Type B pancreatic cell (in vitro differentiated cells): ENCODE results near the gene H3-3A. TPM values are rescaled to one million over a fixed set of nuclear protein-coding genes. Genes with fewer than 3 reads are reported as not detected.

ENCODE experiments used
- DNase-seq: peaks from one replicate; pipeline ENCODE4 v3.0.0; 2021; ENCODE audit warnings: mixed read lengths; ENCODE audit not compliant: unreplicated experiment; ENCODE audit errors: extremely low spot score
- H3K27ac Mint-ChIP-seq: 2 replicates; pipeline ENCODE4 v1.8.0; 2021; ENCODE audit warnings: mild to moderate bottlenecking, mixed read lengths
- H3K27me3 Mint-ChIP-seq: 2 replicates; pipeline ENCODE4 v1.8.0; 2021; ENCODE audit warnings: mixed read lengths
- H3K36me3 Mint-ChIP-seq: 2 replicates; pipeline ENCODE4 v1.8.0; 2021; ENCODE audit warnings: mixed read lengths
- H3K4me1 Mint-ChIP-seq: one replicate; pipeline ENCODE4 v1.8.0; 2021; ENCODE audit warnings: mixed read lengths; ENCODE audit not compliant: unreplicated experiment
- H3K4me3 Mint-ChIP-seq: 2 replicates; pipeline ENCODE4 v1.8.0; 2021; ENCODE audit warnings: mild to moderate bottlenecking, mixed read lengths
- H3K9me3 Mint-ChIP-seq: 2 replicates; pipeline ENCODE4 v1.8.0; 2021; ENCODE audit warnings: mixed read lengths
- CTCF ChIP-seq: fragments of 200-600 bp; sonication (generic); conservative IDR thresholded peaks from 2 replicates; pipeline ENCODE4 v1.5.0; 2021; ENCODE audit warnings: antibody characterized with exemption, mild to moderate bottlenecking
- total RNA-seq: library from RNA; stranded (reverse); gene quantifications from 2 replicates; pipeline ENCODE4 v1.2.1, GENCODE V29; 2021; ENCODE audit warnings: low replicate concordance

H3-3A gene
- total RNA-seq, 1 donor from 2014 or later: 873 TPM

GRCh38 chr1:226078374-226078773 is 15.9 kb downstream of the H3-3A start:
- Mint-ChIP-seq H3K4me1 (peaks cover 9% of the 10 kb centered on the region), H3K4me3 (no peak overlapping the region), H3K27ac (no peak overlapping the region), H3K9me3 (no peaks in the 10 kb centered on the region), H3K36me3 (peaks cover 9% of the 10 kb centered on the region), H3K27me3 (peaks cover 3% of the 10 kb centered on the region)
- DNase-seq: no peak
- no peak for TF ChIP-seq CTCF

- TF ChIP-seq CTCF: no peak
- DNase-seq: no peak
- Mint-ChIP-seq H3K9me3 (no peaks in the 10 kb centered on the region), H3K27me3 (peaks cover 3% of the 10 kb centered on the region), H3K4me3 (peak overlapping the region; percentile 95), H3K36me3 (no peaks in the 10 kb centered on the region), H3K27ac (no peak overlapping the region), H3K4me1 (peaks cover 6% of the 10 kb centered on the region)
Measured at GRCh38 chr1:226082587-226082917, 20.0 kb downstream of the H3-3A start.

- H3K36me3 Mint-ChIP-seq: no peaks in the 10 kb centered on the region
- DNase-seq: no peak
- peaks cover 3% of the 10 kb centered on the region for H3K27me3 Mint-ChIP-seq
- no peaks in the 10 kb centered on the region for H3K9me3 Mint-ChIP-seq
- H3K27ac Mint-ChIP-seq: peak overlapping the region; percentile 41
- no peak for TF ChIP-seq CTCF
- peak overlapping the region; percentile 95 for H3K4me3 Mint-ChIP-seq
- H3K4me1 Mint-ChIP-seq: peaks cover 6% of the 10 kb centered on the region
Measured at GRCh38 chr1:226082959-226083301, 20.4 kb downstream of the H3-3A start.

- peaks cover 6% of the 10 kb centered on the region for H3K4me1 Mint-ChIP-seq
- no peaks in the 10 kb centered on the region for H3K9me3 Mint-ChIP-seq
- TF ChIP-seq CTCF: no peak
- H3K27ac Mint-ChIP-seq: peak overlapping the region; percentile 46
- peak overlapping the region; percentile 95 for H3K4me3 Mint-ChIP-seq
- no peaks in the 10 kb centered on the region for H3K36me3 Mint-ChIP-seq
- H3K27me3 Mint-ChIP-seq: peaks cover 3% of the 10 kb centered on the region
- DNase-seq: peak; percentile 91
Measured at GRCh38 chr1:226083302-226084101, 21.0 kb downstream of the H3-3A start.

GRCh38 chr1:226085675-226086285 is 23.3 kb downstream of the H3-3A start:
- H3K27me3 Mint-ChIP-seq: no peaks in the 10 kb centered on the region
- H3K36me3 Mint-ChIP-seq: no peaks in the 10 kb centered on the region
- H3K4me3 Mint-ChIP-seq: peak overlapping the region; percentile 34
- no peak overlapping the region for H3K27ac Mint-ChIP-seq
- peaks cover 6% of the 10 kb centered on the region for H3K4me1 Mint-ChIP-seq
- no peak for TF ChIP-seq CTCF
- H3K9me3 Mint-ChIP-seq: no peaks in the 10 kb centered on the region
- DNase-seq: no peak
